ENCODE results near the gene SLC12A3. TPM values are rescaled to one million over a fixed set of nuclear protein-coding genes. Genes with fewer than 3 reads are reported as not detected.

The SLC12A3 gene
- total RNA-seq, 1 experiment from 2014 or later, result not detected

Other genes starting within 250 kb of the SLC12A3 start
- gene MT1E, start 239.4 kb upstream of the SLC12A3 start, total RNA-seq (2014; rRNA removed; shearing (Covaris generic)), result not detected in 2 replicates
- not detected in 2 replicates for gene MT1M, start 232.5 kb upstream of the SLC12A3 start, total RNA-seq (2014; rRNA removed; shearing (Covaris generic))
- gene MT1A, start 226.5 kb upstream of the SLC12A3 start, total RNA-seq (2014; rRNA removed; shearing (Covaris generic)), result not detected in 2 replicates
- not detected in 2 replicates for gene MT1B, start 213.3 kb upstream of the SLC12A3 start, total RNA-seq (2014; rRNA removed; shearing (Covaris generic))
- not detected in 2 replicates for gene MT1F, start 207.2 kb upstream of the SLC12A3 start, total RNA-seq (2014; rRNA removed; shearing (Covaris generic))
- gene MT1G, start 197.1 kb upstream of the SLC12A3 start, total RNA-seq (2014; rRNA removed; shearing (Covaris generic)), result not detected in 2 replicates
- gene MT1H, start 195.4 kb upstream of the SLC12A3 start, total RNA-seq (2014; rRNA removed; shearing (Covaris generic)), result not detected in 2 replicates
- 24.9 and 97.3 TPM in 2 replicates for gene MT1X, start 182.7 kb upstream of the SLC12A3 start, total RNA-seq (2014; rRNA removed; shearing (Covaris generic))
- gene NUP93, start 135.1 kb upstream of the SLC12A3 start, total RNA-seq (2014; rRNA removed; shearing (Covaris generic)), result 134 and 139 TPM in 2 replicates
- 35.0 and 55.6 TPM in 2 replicates for gene HERPUD1, start 66.9 kb downstream of the SLC12A3 start, total RNA-seq (2014; rRNA removed; shearing (Covaris generic))
- not detected in 2 replicates for gene CETP, start 96.7 kb downstream of the SLC12A3 start, total RNA-seq (2014; rRNA removed; shearing (Covaris generic))
- gene NLRC5, start 124.3 kb downstream of the SLC12A3 start, total RNA-seq (2014; rRNA removed; shearing (Covaris generic)), result 15.0 and 20.2 TPM in 2 replicates
- gene CPNE2, start 227.4 kb downstream of the SLC12A3 start, total RNA-seq (2014; rRNA removed; shearing (Covaris generic)), result 40.5 and 43.0 TPM in 2 replicates